ENCODE data around the gene TPCN2.

Gene TPCN2

DNA sequence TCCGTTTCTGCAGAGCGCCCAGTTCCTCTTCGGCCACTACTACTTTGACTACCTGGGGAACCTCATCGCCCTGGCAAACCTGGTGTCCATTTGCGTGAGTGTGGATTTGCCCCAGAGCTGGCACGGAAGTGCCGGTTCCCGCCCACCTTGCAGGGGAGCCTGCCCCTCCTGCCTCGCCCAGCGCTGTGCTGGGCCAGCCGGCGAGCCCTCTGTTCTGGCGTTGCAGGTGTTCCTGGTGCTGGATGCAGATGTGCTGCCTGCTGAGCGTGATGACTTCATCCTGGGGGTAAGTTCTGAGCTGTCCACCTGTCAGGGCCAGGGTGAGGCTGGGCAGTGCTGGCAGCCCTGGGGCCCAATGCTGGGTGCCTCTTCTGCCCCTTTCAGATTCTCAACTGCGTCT, 29.8 kb downstream of the TPCN2 start:
- no peak for DNase-seq

DNA sequence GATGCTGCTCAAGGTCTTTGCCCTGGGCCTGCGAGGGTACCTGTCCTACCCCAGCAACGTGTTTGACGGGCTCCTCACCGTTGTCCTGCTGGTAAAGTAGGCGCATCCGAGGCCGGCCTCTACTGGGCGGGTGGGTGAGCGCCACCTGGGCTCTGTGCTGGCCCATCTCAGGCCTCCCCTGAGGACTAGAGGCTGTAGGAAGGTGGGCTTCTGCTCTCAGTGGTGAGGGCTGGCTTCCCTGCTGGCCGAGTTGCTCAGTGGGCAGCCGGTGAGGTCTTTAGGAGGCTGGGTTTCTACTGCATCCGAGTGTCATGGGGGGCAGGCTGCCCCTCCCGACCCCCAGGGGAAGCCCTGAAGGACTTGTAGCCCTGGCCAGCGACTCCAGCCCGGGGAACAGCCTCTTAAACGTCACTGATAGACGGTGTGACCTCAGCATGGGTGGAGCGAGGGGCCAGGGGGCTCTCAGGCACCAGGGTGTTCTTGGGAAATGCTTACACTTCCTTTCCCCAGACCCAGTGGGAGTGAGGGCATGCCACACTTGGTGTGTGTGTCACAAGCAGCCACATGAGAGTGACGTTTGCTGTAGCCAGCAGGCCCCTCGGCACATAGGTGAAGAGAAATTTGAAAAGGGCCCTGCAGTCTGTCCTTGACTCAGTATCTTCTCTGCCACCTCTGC, 30.3 kb downstream of the TPCN2 start:
- no peak for DNase-seq

GRCh38 chr11:69079661-69080256, 31.0 kb downstream of the TPCN2 start:
- DNase-seq, result no peak

DNA sequence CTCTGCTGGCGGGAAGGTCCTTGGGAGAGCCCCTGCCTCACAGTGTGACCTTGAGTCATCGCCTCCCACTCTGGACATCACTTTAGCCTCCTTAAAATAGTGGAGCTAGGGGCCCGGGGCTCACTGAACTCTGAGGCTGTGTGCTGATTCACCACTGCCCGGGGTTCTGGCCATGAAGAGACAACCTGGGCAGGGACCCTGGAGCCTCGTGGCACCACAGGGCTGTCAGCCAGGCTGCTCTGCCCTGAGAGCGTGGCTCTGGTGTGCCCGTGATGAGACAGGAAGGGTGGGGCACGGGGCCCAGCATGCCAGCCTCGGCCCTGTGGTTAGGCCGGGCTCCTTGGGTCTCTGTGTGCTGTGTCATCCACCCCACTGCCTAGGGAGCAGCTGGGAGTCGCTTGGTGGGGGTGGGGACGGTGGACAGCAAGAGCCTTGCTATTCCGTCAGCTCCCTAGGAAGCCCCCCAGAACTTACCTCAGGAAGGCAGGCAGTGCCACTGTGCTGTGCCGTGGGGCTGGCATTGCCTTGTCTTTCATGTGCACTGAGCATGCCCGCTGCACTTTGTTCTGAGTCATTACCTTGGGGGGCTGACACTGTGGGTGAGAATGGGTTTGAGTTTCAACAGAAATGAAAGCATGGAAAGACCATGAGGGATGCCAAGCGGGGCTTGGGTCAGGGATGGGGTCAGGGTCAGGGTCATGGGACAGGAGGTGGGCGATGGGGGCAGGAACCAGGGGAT, 31.7 kb downstream of the TPCN2 start:
- no peak for DNase-seq

DNA sequence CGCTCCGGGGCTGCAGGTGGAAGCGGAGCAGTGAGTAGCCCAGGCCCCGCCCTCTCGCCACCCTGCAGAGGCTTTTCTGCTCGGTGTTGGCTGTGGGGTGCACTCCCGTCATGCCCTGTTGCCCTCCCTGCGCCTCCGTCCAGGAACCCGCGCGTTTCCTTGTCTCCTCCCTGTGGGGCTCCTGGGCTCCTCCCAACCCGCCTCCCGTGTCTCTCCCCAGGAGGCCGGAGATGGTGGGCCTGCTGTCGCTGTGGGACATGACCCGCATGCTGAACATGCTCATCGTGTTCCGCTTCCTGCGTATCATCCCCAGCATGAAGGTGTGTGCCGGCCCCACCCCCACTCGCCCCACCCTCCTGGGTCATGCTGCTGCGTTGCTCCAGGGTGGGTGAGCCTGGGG, 32.4 kb downstream of the TPCN2 start:
- no peak for DNase-seq

GRCh38 chr11:69083531-69084247, 35.0 kb downstream of the TPCN2 start:
- no peak for DNase-seq

GRCh38 chr11:69084371-69084770, 35.6 kb downstream of the TPCN2 start:
- DNase-seq, result no peak

DNA sequence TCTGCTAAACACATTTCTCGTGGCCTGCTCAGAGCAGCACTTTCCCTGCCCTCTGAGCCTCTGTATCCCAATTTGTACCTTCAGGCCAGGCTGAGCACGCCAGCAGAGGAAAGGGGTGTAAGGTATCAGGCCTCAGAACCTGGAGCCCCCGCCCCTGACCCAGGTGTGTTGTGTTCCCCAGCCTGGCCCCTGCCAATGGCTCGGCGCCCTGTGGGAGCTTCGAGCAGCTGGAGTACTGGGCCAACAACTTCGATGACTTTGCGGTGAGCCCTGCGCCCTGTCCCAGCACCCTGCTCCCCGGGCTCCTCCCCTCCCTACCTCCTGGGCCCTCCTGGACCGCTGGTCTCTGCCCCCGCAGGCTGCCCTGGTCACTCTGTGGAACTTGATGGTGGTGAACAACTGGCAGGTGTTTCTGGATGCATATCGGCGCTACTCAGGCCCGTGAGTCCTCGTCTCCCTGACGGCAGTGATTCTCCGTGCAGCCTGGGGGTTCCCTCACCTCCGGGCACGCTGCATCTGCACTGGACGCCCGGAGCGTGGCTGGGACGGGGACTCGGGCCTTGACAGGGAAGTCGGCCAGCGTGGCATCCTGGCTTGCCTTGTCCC, 36.9 kb downstream of the TPCN2 start:
- no peak for DNase-seq

GRCh38 chr11:69086152-69087132, 37.7 kb downstream of the TPCN2 start:
- DNase-seq, result no peak

DNA sequence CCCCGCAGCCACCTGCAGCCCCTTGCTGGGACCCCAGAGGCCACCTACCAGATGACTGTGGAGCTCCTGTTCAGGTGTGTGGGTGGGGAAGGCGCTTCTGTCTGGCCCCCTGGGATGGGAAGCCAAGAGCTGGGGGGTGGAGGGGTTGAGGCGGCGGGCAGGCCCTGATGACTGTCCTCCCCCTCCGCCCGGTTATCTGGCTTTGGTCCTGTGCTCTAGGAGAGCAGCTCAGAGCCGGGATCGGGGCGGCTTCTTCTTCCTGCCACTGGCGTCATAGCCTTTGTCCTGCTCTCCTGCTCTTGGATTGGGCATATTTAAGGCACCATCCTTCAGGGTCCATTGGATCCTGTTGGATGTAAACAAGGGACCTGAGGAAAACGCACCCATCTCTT, 38.4 kb downstream of the TPCN2 start:
- no peak for DNase-seq

DNA sequence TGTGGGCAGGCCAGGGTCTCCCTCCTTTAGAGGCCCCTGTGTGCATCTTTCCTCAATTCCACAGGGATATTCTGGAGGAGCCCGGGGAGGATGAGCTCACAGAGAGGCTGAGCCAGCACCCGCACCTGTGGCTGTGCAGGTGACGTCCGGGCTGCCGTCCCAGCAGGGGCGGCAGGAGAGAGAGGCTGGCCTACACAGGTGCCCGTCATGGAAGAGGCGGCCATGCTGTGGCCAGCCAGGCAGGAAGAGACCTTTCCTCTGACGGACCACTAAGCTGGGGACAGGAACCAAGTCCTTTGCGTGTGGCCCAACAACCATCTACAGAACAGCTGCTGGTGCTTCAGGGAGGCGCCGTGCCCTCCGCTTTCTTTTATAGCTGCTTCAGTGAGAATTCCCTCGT, 39.1 kb downstream of the TPCN2 start:
- no peak for DNase-seq

DNA sequence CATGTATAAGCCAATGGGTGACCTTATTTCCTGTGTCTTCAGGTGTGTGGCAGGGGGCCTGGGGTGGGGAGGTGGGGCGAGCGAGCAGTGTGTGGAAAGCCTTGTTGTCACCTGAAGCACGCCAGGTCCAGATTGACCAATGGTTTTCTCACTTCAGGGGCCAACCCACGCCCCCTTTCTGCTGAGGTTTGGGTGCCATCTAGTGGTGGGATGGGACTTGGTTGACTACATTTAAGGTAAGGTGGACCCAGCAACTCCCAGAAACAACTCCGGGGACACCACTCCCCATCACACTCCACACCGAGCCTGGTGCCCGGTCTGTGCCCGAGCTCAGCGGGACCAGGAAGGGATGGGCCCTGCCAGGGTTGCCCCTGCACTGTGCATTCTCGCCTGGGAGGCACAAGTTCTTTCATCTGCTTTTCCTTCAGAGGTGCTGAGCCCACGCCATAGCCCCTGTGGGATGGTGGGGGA, 40.0 kb downstream of the TPCN2 start:
- DNase-seq, result peak; percentile 25

DNA sequence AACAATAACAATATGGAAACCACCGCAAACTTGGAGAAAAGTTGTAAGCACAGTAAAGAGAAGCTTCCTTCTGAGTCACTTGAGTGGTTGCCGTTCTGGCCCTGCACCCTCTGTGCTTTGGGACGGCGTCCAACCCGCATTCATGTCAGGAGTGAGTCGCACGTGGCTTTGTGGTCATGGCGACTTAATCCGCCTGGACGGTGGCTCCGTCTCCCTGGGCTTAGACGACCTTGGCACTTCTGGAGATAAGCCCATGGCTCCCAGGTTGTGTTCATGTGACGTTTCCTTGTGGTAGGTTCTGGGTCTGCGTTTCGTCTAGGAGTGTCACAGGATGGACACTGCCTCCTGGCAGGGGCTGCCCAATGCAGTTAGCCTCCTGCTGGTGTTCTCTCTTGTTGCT, 40.5 kb downstream of the TPCN2 start:
- DNase-seq, result no peak

GRCh38 chr11:69091638-69092165, 43.0 kb downstream of the TPCN2 start:
- no peak for DNase-seq

DNA sequence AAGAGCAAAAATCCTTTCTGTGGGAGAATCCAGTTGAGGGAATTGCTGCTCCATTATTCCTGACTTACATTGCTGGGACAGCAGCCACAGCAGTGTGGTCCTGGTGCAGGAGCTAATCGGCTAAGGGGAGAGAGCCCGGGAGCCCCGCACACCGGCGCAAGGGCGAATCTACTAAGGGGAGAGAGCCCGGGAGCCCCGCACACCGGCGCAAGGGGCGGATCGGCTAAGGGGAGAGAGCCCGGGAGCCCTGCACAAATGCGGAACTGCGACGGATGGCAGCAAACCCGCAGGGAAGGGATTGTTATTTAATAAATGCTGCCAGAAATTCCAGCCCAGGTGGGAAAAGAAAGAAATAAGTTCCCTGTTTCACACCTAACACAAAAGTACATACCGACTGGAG, 43.5 kb downstream of the TPCN2 start:
- no peak for DNase-seq

DNA sequence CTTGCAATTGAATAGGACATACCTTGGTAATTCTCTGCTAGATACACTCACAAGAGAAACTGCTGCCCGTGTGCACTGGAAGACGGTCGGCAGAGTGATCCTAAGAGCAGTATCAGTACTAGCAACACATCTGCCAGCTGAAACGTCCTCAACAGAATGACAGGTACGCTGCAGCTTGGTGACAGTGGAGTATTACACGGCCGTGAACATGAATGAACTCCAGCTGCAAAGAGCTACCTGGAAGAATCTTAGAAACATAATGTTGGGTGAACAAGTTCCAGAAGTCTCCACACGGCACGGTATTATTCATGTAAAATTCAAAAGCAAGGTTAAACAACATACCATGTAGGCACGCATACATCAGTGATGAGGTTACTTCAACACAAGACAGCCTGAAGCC, 44.4 kb downstream of the TPCN2 start:
- DNase-seq, result no peak

DNA sequence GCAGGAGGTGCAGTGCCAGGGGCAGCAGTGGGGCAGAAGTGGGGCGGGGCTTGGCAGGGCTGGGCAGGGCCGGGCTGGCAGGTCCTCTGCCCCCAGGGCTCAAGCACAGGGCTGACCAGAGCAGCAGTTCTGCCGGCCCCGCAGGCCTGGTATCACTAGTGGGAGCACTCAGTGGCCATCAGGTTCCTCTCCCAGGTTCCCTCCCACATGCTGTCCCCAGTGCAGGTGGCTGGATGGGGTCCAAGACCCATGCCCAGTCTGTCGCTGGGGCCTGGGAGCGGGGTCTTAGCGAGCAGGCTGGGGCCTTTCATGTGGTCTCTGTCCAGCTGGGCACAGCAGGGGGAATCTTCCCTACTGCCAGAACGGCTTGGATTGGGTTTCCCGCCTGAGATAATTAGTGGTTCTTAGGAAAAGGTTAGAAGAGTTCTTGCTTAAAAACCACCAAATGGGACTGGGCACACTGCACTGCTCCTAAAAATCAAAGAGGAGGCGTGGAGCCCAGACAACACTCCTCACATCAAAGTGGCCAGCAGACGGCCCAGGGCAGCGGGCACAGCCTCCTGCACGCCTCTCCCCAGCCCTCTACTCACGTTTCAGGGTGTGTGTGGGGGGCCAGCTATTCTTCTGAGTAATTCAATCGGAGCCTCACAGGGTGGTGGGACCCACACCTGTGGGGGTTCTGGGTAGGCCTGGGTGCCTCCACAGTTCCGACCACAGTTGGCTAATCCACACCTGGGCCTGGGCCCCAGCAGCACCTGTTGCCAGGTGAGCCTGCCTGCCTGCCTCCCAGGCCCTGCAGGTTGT, 45.6 kb downstream of the TPCN2 start:
- no peak for DNase-seq

DNA sequence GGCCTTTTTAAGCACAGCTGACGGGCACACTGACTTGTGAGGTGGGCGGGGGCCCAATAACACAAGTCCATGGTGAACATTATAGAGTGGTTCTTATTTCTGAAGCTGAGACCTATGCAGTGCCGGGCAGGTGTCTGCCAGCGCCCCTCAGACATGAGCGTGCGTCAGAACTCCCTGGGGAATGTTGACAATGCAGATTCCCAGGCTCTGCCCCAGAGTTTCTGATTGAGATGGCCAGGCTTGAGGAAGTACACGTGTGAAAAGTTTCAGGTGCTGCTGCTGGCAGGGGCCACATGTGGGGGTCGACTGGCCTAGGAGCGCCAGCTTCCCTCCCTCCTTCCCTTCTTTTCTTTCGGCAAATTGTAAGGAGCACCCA, 46.2 kb downstream of the TPCN2 start:
- no peak for DNase-seq

GRCh38 chr11:69095300-69095699, 46.6 kb downstream of the TPCN2 start:
- no peak for DNase-seq

GRCh38 chr11:69096473-69096872, 47.7 kb downstream of the TPCN2 start:
- DNase-seq, result no peak

- DNase-seq, result no peak
These were observed 48.5 kb downstream of the TPCN2 start for GRCh38 chr11:69097263-69097662.
